IgD-negative memory B cell (primary cell): ENCODE data around the gene DEFB110. TPM values are rescaled to one million over a fixed set of nuclear protein-coding genes. Genes with fewer than 3 reads are reported as not detected.

Experiments used
- H3K27ac Mint-ChIP-seq, 3 donors: one replicate each; pipeline ENCODE4 v1.8.0; 2020 to 2022; ENCODE audit warnings: mild to moderate bottlenecking in 3 of 3, mixed read lengths in 3 of 3, moderate library complexity in 1 of 3
- H3K27me3 Mint-ChIP-seq: one replicate; pipeline ENCODE4 v1.8.0; 2021; ENCODE audit warnings: mixed read lengths
- H3K36me3 Mint-ChIP-seq: one replicate; pipeline ENCODE4 v1.8.0; 2020; ENCODE audit warnings: mild to moderate bottlenecking, mixed read lengths
- H3K4me1 Mint-ChIP-seq, 3 donors: one replicate each; pipeline ENCODE4 v1.8.0; 2020 to 2022; ENCODE audit warnings: mixed read lengths in 3 of 3, mild to moderate bottlenecking in 1 of 3
- H3K4me3 Mint-ChIP-seq, 4 donors: one replicate each; pipeline ENCODE4 v1.8.0; 2020 to 2022; ENCODE audit warnings: mild to moderate bottlenecking in 4 of 4, mixed read lengths in 4 of 4, moderate library complexity in 3 of 4
- H3K9me3 Mint-ChIP-seq, 3 donors: one replicate each; pipeline ENCODE4 v1.8.0; 2020 to 2021; ENCODE audit warnings: mixed read lengths in 3 of 3, mild to moderate bottlenecking in 1 of 3
- polyA plus RNA-seq: library from polyadenylated mRNA; unstranded; fragments of 300-500 nt; fragmentation: Illumina TruSeq; gene quantifications from one replicate; pipeline ENCODE4 v1.2.3, GENCODE V29; 2021

Gene DEFB110
- not detected for polyA plus RNA-seq

GRCh38 chr6:50021894-50022293 is at the start of gene DEFB110:
DEFB110 (minus strand) TSS chr6:50021994; CDS start chr6:50021935, 59 bp downstream.
- H3K27me3 Mint-ChIP-seq = no peaks in the 10 kb centered on the region
- no peaks in the 10 kb centered on the region for H3K4me1 Mint-ChIP-seq
- H3K4me3 Mint-ChIP-seq = no peak within 1 kb of the TSS

GRCh38 chr6:50070101-50070500 is 48.3 kb upstream of the DEFB110 start:
- no peaks in the 10 kb centered on the region for H3K27me3 Mint-ChIP-seq
- no peaks in the 10 kb centered on the region for H3K36me3 Mint-ChIP-seq
- H3K4me3 Mint-ChIP-seq = no peak overlapping the region
- H3K9me3 Mint-ChIP-seq = peaks cover 4 to 6% (median 4%) of the 10 kb centered on the region in 3 donors
- no peaks in the 10 kb centered on the region for H3K4me1 Mint-ChIP-seq
- no peak overlapping the region for H3K27ac Mint-ChIP-seq

More at GRCh38 chr6:50021894-50022293, at the start of gene DEFB110:
- no peak within 1 kb of the TSS for H3K27ac Mint-ChIP-seq
- H3K36me3 Mint-ChIP-seq = no peaks in the 10 kb centered on the region
- peaks cover 0 to 6% (median 4%) of the 10 kb centered on the region in 3 donors for H3K9me3 Mint-ChIP-seq

GRCh38 chr6:50062051-50062450 is 40.3 kb upstream of the DEFB110 start:
- Mint-ChIP-seq H3K36me3 (no peaks in the 10 kb centered on the region), H3K4me1 (no peaks in the 10 kb centered on the region), H3K9me3 (peaks cover 1 to 16% (median 9%) of the 10 kb centered on the region in 3 donors), H3K27me3 (no peaks in the 10 kb centered on the region), H3K4me3 (no peak overlapping the region), H3K27ac (no peak overlapping the region)

- Mint-ChIP-seq H3K27ac (no peak overlapping the region), H3K4me3 (no peak overlapping the region), H3K27me3 (no peaks in the 10 kb centered on the region), H3K9me3 (peaks cover 0 to 11% (median 0%) of the 10 kb centered on the region in 3 donors), H3K36me3 (no peaks in the 10 kb centered on the region), H3K4me1 (no peaks in the 10 kb centered on the region)
Observed at GRCh38 chr6:50056242-50056641, 34.4 kb upstream of the DEFB110 start.

GRCh38 chr6:50049829-50050228 is 28.0 kb upstream of the DEFB110 start, which contains the start of gene DEFB112:
DEFB112 (minus strand) TSS chr6:50049929; CDS start chr6:50049869, 60 bp downstream.
- H3K36me3 Mint-ChIP-seq = no peaks in the 10 kb centered on the region
- H3K27ac Mint-ChIP-seq = no peak within 1 kb of the TSS
- no peaks in the 10 kb centered on the region for H3K4me1 Mint-ChIP-seq
- peaks cover 0 to 2% (median 0%) of the 10 kb centered on the region in 3 donors for H3K9me3 Mint-ChIP-seq
- H3K4me3 Mint-ChIP-seq = no peak within 1 kb of the TSS
- no peaks in the 10 kb centered on the region for H3K27me3 Mint-ChIP-seq

- Mint-ChIP-seq H3K27ac (no peak overlapping the region), H3K27me3 (no peaks in the 10 kb centered on the region), H3K9me3 (peaks cover 0 to 2% (median 0%) of the 10 kb centered on the region in 3 donors), H3K4me3 (no peak overlapping the region), H3K36me3 (no peaks in the 10 kb centered on the region), H3K4me1 (no peaks in the 10 kb centered on the region)
Observed at GRCh38 chr6:50047026-50047425, 25.2 kb upstream of the DEFB110 start.

GRCh38 chr6:50030777-50031562 is 9.2 kb upstream of the DEFB110 start:
- no peaks in the 10 kb centered on the region for H3K27me3 Mint-ChIP-seq
- peaks cover 4 to 11% (median 9%) of the 10 kb centered on the region in 3 donors for H3K9me3 Mint-ChIP-seq
- H3K36me3 Mint-ChIP-seq = no peaks in the 10 kb centered on the region
- H3K27ac Mint-ChIP-seq = no peak overlapping the region
- no peak overlapping the region for H3K4me3 Mint-ChIP-seq
- peaks cover 0 to 3% (median 0%) of the 10 kb centered on the region in 3 donors for H3K4me1 Mint-ChIP-seq

GRCh38 chr6:50030350-50030749 is 8.6 kb upstream of the DEFB110 start:
- H3K4me3 Mint-ChIP-seq = no peak overlapping the region
- H3K36me3 Mint-ChIP-seq = no peaks in the 10 kb centered on the region
- no peak overlapping the region for H3K27ac Mint-ChIP-seq
- H3K27me3 Mint-ChIP-seq = no peaks in the 10 kb centered on the region
- peaks cover 0 to 3% (median 0%) of the 10 kb centered on the region in 3 donors for H3K4me1 Mint-ChIP-seq
- H3K9me3 Mint-ChIP-seq = peaks cover 4 to 13% (median 7%) of the 10 kb centered on the region in 3 donors

GRCh38 chr6:50025258-50025657 is 3.5 kb upstream of the DEFB110 start:
- peaks cover 0 to 3% (median 0%) of the 10 kb centered on the region in 3 donors for H3K4me1 Mint-ChIP-seq
- H3K27me3 Mint-ChIP-seq = no peaks in the 10 kb centered on the region
- no peak overlapping the region for H3K27ac Mint-ChIP-seq
- H3K36me3 Mint-ChIP-seq = no peaks in the 10 kb centered on the region
- H3K9me3 Mint-ChIP-seq = peaks cover 3 to 11% (median 4%) of the 10 kb centered on the region in 3 donors
- no peak overlapping the region for H3K4me3 Mint-ChIP-seq

GRCh38 chr6:50007819-50008218 is 14.0 kb downstream of the DEFB110 start:
- H3K9me3 Mint-ChIP-seq = no peaks in the 10 kb centered on the region
- H3K4me3 Mint-ChIP-seq = no peak overlapping the region
- H3K4me1 Mint-ChIP-seq = no peaks in the 10 kb centered on the region
- no peaks in the 10 kb centered on the region for H3K36me3 Mint-ChIP-seq
- no peaks in the 10 kb centered on the region for H3K27me3 Mint-ChIP-seq
- no peak overlapping the region for H3K27ac Mint-ChIP-seq

- Mint-ChIP-seq H3K36me3 (no peaks in the 10 kb centered on the region), H3K4me1 (no peaks in the 10 kb centered on the region), H3K4me3 (no peak overlapping the region), H3K27me3 (no peaks in the 10 kb centered on the region), H3K27ac (no peak overlapping the region), H3K9me3 (no peaks in the 10 kb centered on the region)
Observed at GRCh38 chr6:50003139-50003538, 18.7 kb downstream of the DEFB110 start.

GRCh38 chr6:49995278-49995677 is 26.5 kb downstream of the DEFB110 start:
- H3K27me3 Mint-ChIP-seq = no peaks in the 10 kb centered on the region
- no peak overlapping the region for H3K27ac Mint-ChIP-seq
- peaks cover 0 to 4% (median 3%) of the 10 kb centered on the region in 3 donors for H3K9me3 Mint-ChIP-seq
- no peaks in the 10 kb centered on the region for H3K4me1 Mint-ChIP-seq
- no peak overlapping the region for H3K4me3 Mint-ChIP-seq
- H3K36me3 Mint-ChIP-seq = no peaks in the 10 kb centered on the region

GRCh38 chr6:49988900-49989299 is 32.9 kb downstream of the DEFB110 start:
- no peak overlapping the region for H3K4me3 Mint-ChIP-seq
- H3K27me3 Mint-ChIP-seq = no peaks in the 10 kb centered on the region
- peaks cover 2 to 4% (median 3%) of the 10 kb centered on the region in 3 donors for H3K9me3 Mint-ChIP-seq
- no peaks in the 10 kb centered on the region for H3K36me3 Mint-ChIP-seq
- no peaks in the 10 kb centered on the region for H3K4me1 Mint-ChIP-seq
- H3K27ac Mint-ChIP-seq = no peak overlapping the region

GRCh38 chr6:49987749-49988148 is 34.0 kb downstream of the DEFB110 start:
- Mint-ChIP-seq H3K27ac (no peak overlapping the region), H3K4me1 (no peaks in the 10 kb centered on the region), H3K27me3 (no peaks in the 10 kb centered on the region), H3K9me3 (peaks cover 2 to 4% (median 3%) of the 10 kb centered on the region in 3 donors), H3K36me3 (no peaks in the 10 kb centered on the region), H3K4me3 (no peak overlapping the region)

GRCh38 chr6:49986551-49986950 is 35.2 kb downstream of the DEFB110 start:
- Mint-ChIP-seq H3K36me3 (no peaks in the 10 kb centered on the region), H3K27ac (no peak overlapping the region), H3K9me3 (peaks cover 2 to 4% (median 2%) of the 10 kb centered on the region in 3 donors), H3K27me3 (no peaks in the 10 kb centered on the region), H3K4me1 (no peaks in the 10 kb centered on the region), H3K4me3 (no peak overlapping the region)

GRCh38 chr6:49982046-49982445 is 39.7 kb downstream of the DEFB110 start:
- H3K4me3 Mint-ChIP-seq = no peak overlapping the region
- peaks cover 0 to 2% (median 0%) of the 10 kb centered on the region in 3 donors for H3K9me3 Mint-ChIP-seq
- no peaks in the 10 kb centered on the region for H3K27me3 Mint-ChIP-seq
- no peaks in the 10 kb centered on the region for H3K36me3 Mint-ChIP-seq
- H3K27ac Mint-ChIP-seq = no peak overlapping the region
- peaks cover 0 to 1% (median 0%) of the 10 kb centered on the region in 3 donors for H3K4me1 Mint-ChIP-seq
